GM21786 (cell line): ENCODE results near the gene VILL.
A peak's percentile ranks its signal among the peaks of the same experiment; 100 is the strongest.

ENCODE experiments used
- ATAC-seq: cut with Tn5 transposase; IDR thresholded peaks from one replicate; pipeline ENCODE4 v1.9.1; 2021; ENCODE audit not compliant: unreplicated experiment

Gene VILL

GRCh38 chr3:37990527-37990926 lies at the start of gene VILL:
Gene VILL, plus strand, starts transcription at chr3:37990786. Its CDS starts 2,887 bp downstream, at chr3:37993673.
- no peak for ATAC-seq

GRCh38 chr3:37941608-37942508 lies 48.7 kb upstream of the VILL start:
- ATAC-seq, result no peak

GRCh38 chr3:37942646-37943045 lies 47.9 kb upstream of the VILL start:
- ATAC-seq, result no peak

GRCh38 chr3:37943126-37943525 lies 47.5 kb upstream of the VILL start:
- ATAC-seq, result no peak

GRCh38 chr3:37943631-37944314 lies 46.8 kb upstream of the VILL start:
- no peak for ATAC-seq

GRCh38 chr3:37944391-37944842 lies 46.2 kb upstream of the VILL start:
- ATAC-seq, result no peak

- no peak for ATAC-seq
Observed at GRCh38 chr3:37945156-37945806, 45.3 kb upstream of the VILL start.

GRCh38 chr3:37945807-37946530 lies 44.6 kb upstream of the VILL start:
- no peak for ATAC-seq

GRCh38 chr3:37946531-37946889 lies 44.1 kb upstream of the VILL start:
- no peak for ATAC-seq

GRCh38 chr3:37949866-37950265 lies 40.7 kb upstream of the VILL start:
- no peak for ATAC-seq

GRCh38 chr3:37952564-37952963 lies 38.0 kb upstream of the VILL start:
- no peak for ATAC-seq

GRCh38 chr3:37953226-37953625 lies 37.4 kb upstream of the VILL start:
- ATAC-seq, result no peak

GRCh38 chr3:37953707-37954394 lies 36.7 kb upstream of the VILL start:
- ATAC-seq, result no peak

GRCh38 chr3:37954881-37955280 lies 35.7 kb upstream of the VILL start:
- ATAC-seq, result no peak

GRCh38 chr3:37955918-37956707 lies 34.5 kb upstream of the VILL start:
- no peak for ATAC-seq

- ATAC-seq, result peak; percentile 62
Observed at GRCh38 chr3:37956723-37957538, 33.7 kb upstream of the VILL start.

- ATAC-seq, result peak; percentile 22
Observed at GRCh38 chr3:37957539-37957936, 33.0 kb upstream of the VILL start.

GRCh38 chr3:37961622-37962431 lies 28.8 kb upstream of the VILL start:
- no peak for ATAC-seq
